Stimulated activated CD4-positive, alpha-beta T cell treated with anti-CD3 and anti-CD28 coated beads, TNF-alpha, amount 100 ng/mL, for 24 hours (primary cell): ENCODE results near the gene CYB5R4.
"Not testable (repeated sequence)": the region's sequence is repeated elsewhere in the genome, so short reads cannot be mapped to it uniquely, and the experiment has no call there.

Experiments
- DNase-seq, 3 experiments: peaks; one replicate each; pipeline ENCODE4 v3.0.0-alpha.2; 2020; ENCODE audit warnings: low read depth in 3 of 3

The CYB5R4 gene

DNA sequence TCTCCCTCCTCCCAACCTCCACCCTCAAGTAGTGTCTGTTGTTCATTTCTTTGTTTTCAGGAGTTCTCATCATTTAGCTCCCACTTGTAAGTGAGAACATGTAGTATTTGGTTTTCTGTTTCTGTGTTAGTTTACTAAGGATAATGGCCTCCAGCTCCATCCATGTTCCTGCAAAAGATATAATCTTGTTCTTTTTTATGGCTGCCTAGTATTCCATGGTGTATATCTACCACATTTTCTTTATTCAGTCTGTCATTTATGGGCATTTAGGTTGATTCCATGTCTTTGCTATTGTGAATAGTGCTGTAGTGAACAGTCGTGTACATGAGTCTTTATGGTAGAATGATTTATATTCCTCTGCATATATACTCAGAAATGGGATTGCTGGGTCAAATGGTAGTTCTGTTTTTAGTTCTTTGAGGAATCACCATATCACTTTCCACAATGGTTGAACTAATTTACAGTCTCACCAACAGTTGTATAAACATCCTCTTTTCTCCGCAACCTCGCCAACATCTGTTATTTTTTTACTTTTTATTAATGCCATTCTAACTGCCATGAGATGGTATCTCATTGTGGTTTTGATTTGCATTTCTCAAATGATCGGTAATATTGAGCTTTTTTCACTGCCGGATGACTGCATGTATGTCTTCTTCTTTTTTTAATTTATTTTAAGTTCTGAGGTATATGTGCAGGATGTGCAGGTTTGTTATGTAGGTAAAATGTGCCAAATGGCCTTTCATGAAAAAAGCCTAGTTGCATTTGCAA lies 48.3 kb downstream of the CYB5R4 start:
- not testable (repeated sequence) for DNase-seq

- no peak for DNase-seq
Observed at GRCh38 chr6:83908813-83909212, 49.3 kb downstream of the CYB5R4 start.

DNA sequence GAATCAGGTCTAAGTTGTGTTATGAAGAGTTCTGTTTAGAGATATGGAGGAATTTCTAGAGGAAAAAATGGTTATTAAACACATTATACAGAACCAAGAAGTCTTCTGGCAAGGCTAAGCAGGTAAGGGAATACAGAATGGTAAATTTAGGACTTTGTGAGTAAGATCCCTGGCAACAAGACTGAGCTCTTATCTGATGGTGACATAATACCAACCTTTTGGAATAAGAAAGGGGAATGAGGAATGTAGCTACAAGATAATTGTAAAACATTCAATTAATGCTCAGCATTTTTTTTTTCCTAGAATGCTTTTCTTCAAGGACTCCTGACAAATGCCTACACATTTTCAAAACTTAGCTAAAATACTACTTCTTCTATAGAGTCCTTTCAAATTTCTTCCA lies 51.8 kb downstream of the CYB5R4 start:
- DNase-seq = no peak

- no peak for DNase-seq
Observed at GRCh38 chr6:83914953-83915352, 55.5 kb downstream of the CYB5R4 start.

- DNase-seq = no peak
Observed at GRCh38 chr6:83917001-83917400, 57.5 kb downstream of the CYB5R4 start.

GRCh38 chr6:83920017-83920416 lies 60.5 kb downstream of the CYB5R4 start:
- DNase-seq = no peak

GRCh38 chr6:83921315-83921714 lies 61.8 kb downstream of the CYB5R4 start:
- DNase-seq = no peak

DNA sequence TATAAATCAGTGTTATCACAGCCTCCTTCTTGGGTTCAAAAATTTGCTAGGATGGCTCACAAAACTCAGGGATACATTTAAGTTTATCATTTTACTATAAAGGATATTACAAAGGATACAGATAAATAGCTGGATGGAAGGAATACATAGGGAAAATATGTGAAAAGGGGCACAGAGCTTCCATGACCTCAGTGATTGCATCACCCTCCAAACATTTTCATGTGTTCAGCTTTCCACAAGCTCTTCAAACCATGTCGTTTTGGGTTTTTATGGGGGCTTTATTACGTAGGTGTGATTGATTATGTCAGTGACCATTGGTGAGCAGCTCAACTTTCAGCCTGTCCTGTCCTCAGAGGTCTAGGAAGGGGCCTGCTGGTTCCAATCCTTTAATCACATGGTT lies 68.0 kb downstream of the CYB5R4 start:
- no peak for DNase-seq

GRCh38 chr6:83928286-83928685 lies 68.8 kb downstream of the CYB5R4 start:
- DNase-seq = no peak

DNA sequence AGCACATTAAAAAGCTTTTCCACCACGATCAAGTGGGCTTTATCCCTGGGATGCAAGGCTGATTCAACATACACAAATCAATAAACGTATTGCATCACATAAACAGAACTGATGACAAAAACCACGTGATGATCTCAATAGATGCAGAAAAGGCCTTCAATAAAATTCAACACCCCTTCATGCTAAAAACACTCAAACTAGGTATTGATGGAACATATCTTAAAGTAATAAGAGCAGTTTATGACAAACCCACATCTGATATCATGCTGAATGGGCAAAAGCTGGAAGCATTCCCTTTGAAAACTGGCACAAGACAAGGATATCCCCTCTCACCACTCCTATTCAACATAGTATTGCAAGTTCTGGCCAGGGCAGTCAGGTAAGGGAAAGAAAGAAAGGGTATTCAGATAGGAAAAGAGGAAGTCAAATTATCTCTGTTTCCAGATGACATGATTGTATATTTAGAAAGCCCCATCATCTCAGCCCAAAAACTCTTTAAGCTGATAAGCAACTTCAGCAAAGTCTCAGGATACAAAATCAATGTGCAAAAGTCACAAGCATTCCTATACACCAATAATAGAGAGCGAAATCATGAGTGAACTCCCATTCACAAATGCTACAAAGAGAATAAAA lies 86.8 kb downstream of the CYB5R4 start:
- DNase-seq = not testable (repeated sequence)

GRCh38 chr6:83947983-83948382 lies 88.5 kb downstream of the CYB5R4 start:
- not testable (repeated sequence) for DNase-seq

GRCh38 chr6:83948851-83949250 lies 89.4 kb downstream of the CYB5R4 start:
- no peak for DNase-seq

DNA sequence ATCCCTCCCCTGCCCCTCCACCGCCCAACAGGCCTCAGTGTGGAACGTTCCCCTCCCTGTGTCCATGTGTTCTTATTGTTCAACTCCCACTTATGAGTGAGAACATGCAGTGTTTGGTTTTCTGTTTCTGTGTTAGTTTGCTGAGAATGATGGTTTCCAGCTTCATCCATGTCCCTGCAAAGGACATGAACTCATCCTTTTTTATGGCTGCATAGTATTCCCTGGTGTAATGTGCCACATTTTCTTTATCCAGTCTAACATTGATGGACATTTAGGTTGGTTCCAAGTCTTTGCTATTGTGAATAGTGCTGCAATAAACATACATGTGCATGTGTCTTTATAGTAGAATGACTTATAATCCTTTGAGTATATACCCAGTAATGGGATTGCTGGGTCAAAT lies 91.9 kb downstream of the CYB5R4 start:
- not testable (repeated sequence) for DNase-seq

GRCh38 chr6:83952830-83953229 lies 93.3 kb downstream of the CYB5R4 start:
- DNase-seq = no peak

- no peak for DNase-seq
Observed at GRCh38 chr6:83954371-83954770, 94.9 kb downstream of the CYB5R4 start.

GRCh38 chr6:83958241-83958685 lies 98.8 kb downstream of the CYB5R4 start:
- DNase-seq = no peak

- no peak for DNase-seq
Observed at GRCh38 chr6:83960664-83961063, 101.2 kb downstream of the CYB5R4 start.

DNA sequence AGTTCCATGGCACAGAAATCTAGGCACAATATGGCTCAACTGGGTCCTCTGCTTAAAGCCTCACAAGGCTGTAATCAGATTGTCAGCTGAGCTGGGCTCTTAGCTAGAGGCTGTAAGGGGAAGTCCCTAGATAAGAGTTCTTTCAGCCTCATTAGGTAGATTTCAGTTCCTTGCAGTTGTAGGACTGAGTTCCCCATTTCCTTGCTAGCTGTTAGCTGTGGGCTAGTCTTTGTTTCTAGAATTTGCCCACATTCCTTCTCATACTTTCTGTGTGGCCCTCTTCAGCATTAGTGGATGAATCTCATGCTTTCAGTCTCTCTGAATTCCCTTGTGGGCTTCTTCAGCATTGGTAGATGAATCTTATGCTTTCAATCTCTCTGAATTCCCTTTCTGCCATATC lies 103.1 kb downstream of the CYB5R4 start:
- DNase-seq = no peak

GRCh38 chr6:83966539-83966938 lies 107.0 kb downstream of the CYB5R4 start:
- DNase-seq = no peak

DNA sequence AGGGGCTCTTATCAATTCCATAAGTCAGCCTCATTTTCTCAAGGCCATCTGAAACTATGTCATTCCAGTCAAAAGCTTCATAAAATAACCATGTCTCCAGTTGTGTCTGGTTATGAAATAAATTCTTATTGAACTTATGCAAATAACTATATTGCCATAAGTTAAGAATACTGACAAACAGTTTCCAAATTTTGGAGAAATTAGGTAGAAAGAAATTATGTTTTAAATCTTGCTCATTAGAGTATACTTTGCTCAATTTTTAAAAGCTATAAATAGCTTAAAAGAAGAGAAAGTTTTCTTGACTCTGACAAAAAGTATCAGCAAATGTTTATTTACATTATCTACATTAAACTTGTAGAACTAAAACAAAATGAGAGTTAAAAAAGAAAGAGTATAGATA lies 111.1 kb downstream of the CYB5R4 start:
- no peak for DNase-seq

GRCh38 chr6:83974409-83975050 lies 115.0 kb downstream of the CYB5R4 start:
- DNase-seq = no peak

DNA sequence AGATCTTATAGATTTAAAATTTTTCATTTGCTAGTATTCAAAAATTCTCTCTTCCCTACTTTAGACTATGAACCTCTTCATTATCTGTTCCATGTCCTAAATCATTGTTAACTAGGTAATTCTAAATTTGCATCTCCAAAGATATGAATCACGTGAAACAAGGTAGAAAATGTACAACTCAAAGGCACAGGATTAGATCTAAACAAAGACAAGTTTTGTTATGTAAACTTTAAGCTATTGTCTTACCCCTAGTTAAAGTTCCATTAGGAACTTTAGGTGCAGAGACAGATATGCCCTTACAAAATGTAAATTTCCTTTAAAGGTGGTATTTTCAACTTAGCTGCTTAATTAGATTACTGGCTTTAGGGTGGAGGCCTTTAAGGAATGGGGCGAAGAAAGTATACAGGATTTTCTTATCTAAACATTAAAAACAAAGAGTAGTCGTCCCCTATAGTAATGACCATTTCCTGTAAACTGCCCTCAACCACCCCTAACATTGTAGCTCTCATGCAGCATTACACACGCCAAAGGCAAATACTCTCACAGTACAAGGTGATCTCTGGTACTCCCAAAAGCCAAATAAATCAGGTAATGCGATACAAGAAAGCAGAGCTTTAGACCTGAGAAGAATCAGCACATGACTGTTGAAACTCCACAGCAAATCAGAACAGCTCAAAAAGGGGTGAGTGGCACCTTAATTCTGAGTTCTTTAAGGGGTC lies 116.7 kb downstream of the CYB5R4 start:
- DNase-seq = no peak
